A549 (cell line): ENCODE data around the gene FHIP1A. TPM values are rescaled to one million over a fixed set of nuclear protein-coding genes. Genes with fewer than 3 reads are reported as not detected.

Experiments used
- ATAC-seq, 2 experiments: fragments of 200-7000 bp in 1 of 2; fragments of >200 bp in 1 of 2; cut with Nextera tagmentation in 1 of 2; cut with Tn5 transposase in 1 of 2; 3 replicates each; pipeline versions ENCODE4 v1.8.0 to v1.9.1; 2018 to 2020; ENCODE audit warnings: mild to moderate bottlenecking in 1 of 2, moderate library complexity in 1 of 2
- CTCF ChIA-PET: fragments of 300-600 bp; sonication (Branson Sonifier 250); formaldehyde crosslinking; extraction: SDS; loops from one replicate; lab custom pipeline; 2021; ENCODE audit warnings: antibody characterized with exemption, inconsistent platforms; lab: Yijun Ruan, JAX
- POLR2A ChIA-PET: fragments of 350-600 bp; formaldehyde crosslinking; extraction: SDS; loops from one replicate; lab custom pipeline; 2021; ENCODE audit warnings: antibody characterized with exemption, inconsistent platforms; lab: Yijun Ruan, JAX
- DNase-seq, 2 experiments: peaks; one replicate each; pipeline versions ENCODE4 v3.0.0 to v3.0.0-alpha.2; 2011 to 2016; ENCODE audit warnings: low read depth in 1 of 2, low spot score in 1 of 2
- FAIRE-seq: peaks from 2 replicates; lab custom pipeline; 2011; peaks lifted over from hg19 to GRCh38; lab: Jason Lieb, UNC
- H3K27ac ChIP-seq, 2 experiments: fragments of >200 bp; sonication (Bioruptor Twin); formaldehyde crosslinking; 3 replicates each; pipeline ENCODE4 v1.5.1; 2016 to 2017
- H3K4me1 ChIP-seq: fragments of >200 bp; sonication (Bioruptor Twin); formaldehyde crosslinking; 3 replicates; pipeline ENCODE4 v1.6.1; 2016
- H3K4me2 ChIP-seq: fragments of >200 bp; sonication (Bioruptor Twin); formaldehyde crosslinking; 3 replicates; pipeline ENCODE4 v1.6.1; 2016
- H3K4me3 ChIP-seq: fragments of >200 bp; sonication (Bioruptor Twin); formaldehyde crosslinking; 3 replicates; pipeline ENCODE4 v1.5.1; 2016
- H3K9me3 ChIP-seq: fragments of >200 bp; sonication (Bioruptor Twin); formaldehyde crosslinking; 3 replicates; pipeline ENCODE4 v1.6.1; 2016
- BHLHE40 ChIP-seq: IDR thresholded peaks from 2 replicates; pipeline ENCODE4 v1.6.1; 2012; ENCODE audit warnings: low read depth, low read length, inconsistent platforms
- CHD4 ChIP-seq: fragments of 200-600 bp; sonication (generic); IDR thresholded peaks from 2 replicates; pipeline ENCODE4 v1.6.1; 2016; ENCODE audit warnings: antibody characterized with exemption, mild to moderate bottlenecking, borderline replicate concordance
- EP300 ChIP-seq, 2 experiments: fragments of >200 bp; sonication (Bioruptor Twin); formaldehyde crosslinking; IDR thresholded peaks; 2 replicates in 1 of 2; 3 replicates in 1 of 2; pipeline ENCODE4 v1.6.1; 2016 to 2017
- FOSB ChIP-seq: fragments of 250-450 bp; sonication (Bioruptor Pico); IDR thresholded peaks from 2 replicates; pipeline ENCODE4 v1.5.0; 2020; ENCODE audit warnings: mild to moderate bottlenecking, moderate library complexity
- FOXS1 ChIP-seq: fragments of 250-450 bp; sonication (Bioruptor Pico); IDR thresholded peaks from 2 replicates; pipeline ENCODE4 v1.5.0; 2020; ENCODE audit warnings: mild to moderate bottlenecking, moderate library complexity
- HOXA7 ChIP-seq: fragments of 250-450 bp; sonication (Bioruptor Pico); IDR thresholded peaks from 2 replicates; pipeline ENCODE4 v1.5.0; 2020; ENCODE audit warnings: mild to moderate bottlenecking, moderate library complexity
- HOXB13 ChIP-seq: fragments of 250-450 bp; sonication (Bioruptor Pico); IDR thresholded peaks from 2 replicates; pipeline ENCODE4 v1.5.0; 2020; ENCODE audit warnings: low read depth, mild to moderate bottlenecking, moderate library complexity
- JUNB ChIP-seq: fragments of >200 bp; sonication (Bioruptor Twin); formaldehyde crosslinking; IDR thresholded peaks from 2 replicates; pipeline ENCODE4 v1.6.1; 2016
- KDM5A ChIP-seq: fragments of 200-600 bp; sonication (generic); IDR thresholded peaks from 2 replicates; pipeline ENCODE4 v1.6.1; 2016; ENCODE audit warnings: antibody characterized with exemption, mild to moderate bottlenecking
- NFE2L2 ChIP-seq: fragments of 150-350 bp; conservative IDR thresholded peaks from 2 replicates; pipeline ENCODE4 v1.6.1; 2014; ENCODE audit warnings: low read length
- RAD21 ChIP-seq, 2 experiments: fragments of >200 bp in 1 of 2; sonication (Bioruptor Twin) in 1 of 2; formaldehyde crosslinking in 1 of 2; IDR thresholded peaks in 1 of 2; conservative IDR thresholded peaks in 1 of 2; 2 replicates in 1 of 2; 3 replicates in 1 of 2; pipeline ENCODE4 v1.6.1; 2012 to 2018; ENCODE audit warnings: inconsistent platforms in 1 of 2
- RFX5 ChIP-seq: fragments of 450-650 bp; IDR thresholded peaks from 2 replicates; pipeline ENCODE4 v1.7.1; 2014; ENCODE audit warnings: antibody characterized with exemption, mild to moderate bottlenecking, moderate library complexity
- ZC3H11A ChIP-seq: fragments of 450-650 bp; IDR thresholded peaks from 2 replicates; pipeline ENCODE4 v1.6.1; 2014; ENCODE audit warnings: antibody characterized with exemption, mild to moderate bottlenecking
- WGBS: methylation state at CpG from one replicate; pipeline ENCODE4 v1.1.6; 2017; ENCODE audit errors: missing lambda C conversion rate; 5-methylcytosine and 5-hydroxymethylcytosine counted together
- polyA plus RNA-seq, 4 experiments: library from polyadenylated mRNA; depleted of rRNA in 3 of 4; stranded (reverse); fragments of >200 nt; fragmentation: RNase III in 1 of 4; extraction: RNeasy Plus Mini Kit Qiagen cat#74134 plus additional on column Dnase treatment in 1 of 4; gene quantifications; 2 replicates in 3 of 4; 3 replicates in 1 of 4; pipeline ENCODE4 v1.2.3, GENCODE V29; 2011 to 2017
- TF ChIP-seq, protein P1 (sequence below): IDR thresholded peaks from 2 replicates; pipeline ENCODE4 v1.6.1; 2012
- TF ChIP-seq, protein P2 (sequence below): IDR thresholded peaks from 2 replicates; pipeline ENCODE4 v1.6.1; 2012; ENCODE audit warnings: low read depth, borderline replicate concordance
- TF ChIP-seq, protein P3 (sequence below): fragments of 200-600 bp; sonication (generic); IDR thresholded peaks from 2 replicates; pipeline ENCODE4 v1.6.1; 2016; ENCODE audit warnings: antibody characterized with exemption, mild to moderate bottlenecking, moderate library complexity
- TF ChIP-seq, protein P4 (sequence below): fragments of >200 bp; sonication (Bioruptor Twin); formaldehyde crosslinking; IDR thresholded peaks from 2 replicates; pipeline ENCODE4 v1.6.1; 2016
- TF ChIP-seq, protein P5 (sequence below): fragments of 450-650 bp; IDR thresholded peaks from 2 replicates; pipeline ENCODE4 v1.6.1; 2014; ENCODE audit warnings: antibody characterized with exemption

FHIP1A gene
- polyA plus RNA-seq, 2 of the 4 experiments (the other 2 are of a cell fraction), result 0.09 TPM

DNA sequence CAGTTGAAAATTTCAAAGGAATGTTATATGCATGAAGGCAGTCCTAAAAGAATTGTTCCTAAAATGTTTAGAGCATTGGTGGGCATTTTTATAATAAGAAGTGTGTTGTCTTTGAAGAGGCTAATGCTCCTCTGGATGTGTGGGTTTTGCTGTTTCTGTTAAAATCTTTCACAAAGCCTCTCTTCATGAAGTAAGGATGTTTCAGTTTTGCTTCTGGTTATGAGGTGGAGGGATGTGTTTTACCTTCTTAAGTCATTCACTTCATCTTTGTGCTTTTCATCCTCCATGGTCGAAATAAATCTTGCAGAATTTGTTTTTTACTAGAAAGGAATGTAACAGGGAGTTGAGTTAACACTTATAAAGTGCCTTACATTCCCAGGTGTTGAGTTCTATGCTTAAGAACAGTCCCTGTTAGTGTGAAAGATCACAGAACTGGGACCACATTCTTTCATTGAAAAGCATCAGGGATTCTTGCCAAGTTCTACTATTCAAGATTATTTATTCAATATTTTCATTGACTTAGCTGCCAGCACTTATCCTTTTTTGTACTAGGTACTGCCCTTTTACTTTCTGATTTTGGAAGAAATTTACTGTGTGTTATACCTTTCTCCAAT lies 21.1 kb downstream of the FHIP1A start:
- ATAC-seq (no peak), DNase-seq (no peak), FAIRE-seq (no peak)
- no peak for TF ChIP-seq CHD4
- TF ChIP-seq, protein P1, sequence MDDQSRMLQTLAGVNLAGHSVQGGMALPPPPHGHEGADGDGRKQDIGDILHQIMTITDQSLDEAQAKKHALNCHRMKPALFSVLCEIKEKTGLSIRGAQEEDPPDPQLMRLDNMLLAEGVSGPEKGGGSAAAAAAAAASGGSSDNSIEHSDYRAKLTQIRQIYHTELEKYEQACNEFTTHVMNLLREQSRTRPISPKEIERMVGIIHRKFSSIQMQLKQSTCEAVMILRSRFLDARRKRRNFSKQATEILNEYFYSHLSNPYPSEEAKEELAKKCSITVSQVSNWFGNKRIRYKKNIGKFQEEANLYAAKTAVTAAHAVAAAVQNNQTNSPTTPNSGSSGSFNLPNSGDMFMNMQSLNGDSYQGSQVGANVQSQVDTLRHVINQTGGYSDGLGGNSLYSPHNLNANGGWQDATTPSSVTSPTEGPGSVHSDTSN, result no peak
- TF ChIP-seq FOXS1 (CRISPR knock-in tag), result no peak
- no peak for TF ChIP-seq NFE2L2
- no peak for TF ChIP-seq ZC3H11A
- TF ChIP-seq BHLHE40, result no peak
- TF ChIP-seq EP300 (IDR thresholded peaks at IDR 0.05), result no peak
- TF ChIP-seq, protein P2, sequence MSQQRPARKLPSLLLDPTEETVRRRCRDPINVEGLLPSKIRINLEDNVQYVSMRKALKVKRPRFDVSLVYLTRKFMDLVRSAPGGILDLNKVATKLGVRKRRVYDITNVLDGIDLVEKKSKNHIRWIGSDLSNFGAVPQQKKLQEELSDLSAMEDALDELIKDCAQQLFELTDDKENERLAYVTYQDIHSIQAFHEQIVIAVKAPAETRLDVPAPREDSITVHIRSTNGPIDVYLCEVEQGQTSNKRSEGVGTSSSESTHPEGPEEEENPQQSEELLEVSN, result no peak
- CTCF ChIA-PET, result no interaction called here
- Histone ChIP-seq H3K4me1 (0 out of 3 replicates have a peak, but pooled peaks cover 4% of the 10 kb centered on the region), H3K4me3 (no peak overlapping the region), H3K27ac (no peak overlapping the region), H3K4me2 (no peak overlapping the region), H3K9me3 (no peaks in the 10 kb centered on the region)
- 3% methylated on average over 1 of the region's 1 CpG for WGBS
- POLR2A ChIA-PET, result no interaction called here

DNA sequence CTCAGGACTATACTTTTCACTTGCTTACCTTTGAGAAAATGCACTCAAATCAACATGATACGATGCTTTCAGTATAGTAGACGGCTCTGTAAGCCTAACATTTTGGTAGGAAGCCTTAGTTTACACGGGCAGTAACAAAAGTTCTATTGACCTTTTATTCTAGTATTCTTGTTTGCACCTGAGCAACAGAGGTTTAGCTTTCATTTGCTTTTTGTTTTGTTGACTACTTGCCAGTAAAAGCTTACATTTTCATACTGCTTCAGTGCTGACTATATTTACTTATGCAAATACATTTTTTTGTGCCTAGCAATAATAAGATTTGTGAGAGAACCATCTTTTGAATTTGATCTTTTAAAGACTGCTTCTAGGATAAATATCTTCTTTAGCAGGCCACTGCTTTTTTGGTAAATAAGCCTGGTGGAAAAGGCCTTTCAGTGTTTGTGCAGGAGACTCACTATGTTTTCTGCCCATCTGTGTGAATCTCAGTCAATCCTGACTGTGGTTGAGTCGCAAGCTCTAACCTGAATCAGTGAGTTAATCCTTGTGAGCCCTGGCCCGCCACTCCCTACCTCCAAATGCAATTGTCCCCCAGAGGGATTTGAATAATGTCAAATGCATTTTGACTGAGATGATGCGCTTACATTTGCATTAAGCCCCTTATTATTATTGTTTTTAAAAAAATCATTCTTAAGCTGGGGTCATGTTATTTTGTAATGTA lies 21.9 kb downstream of the FHIP1A start:
- Histone ChIP-seq H3K9me3 (no peaks in the 10 kb centered on the region), H3K4me3 (no peak overlapping the region), H3K4me2 (no peak overlapping the region), H3K4me1 (0 out of 3 replicates have a peak, but pooled peaks cover 4% of the 10 kb centered on the region), H3K27ac (no peak overlapping the region)
- ChIA-PET CTCF (no interaction called here), POLR2A (no interaction called here)
- TF ChIP-seq ZC3H11A (no peak), KDM5A (no peak), RFX5 (no peak), JUNB (no peak), HOXA7 (CRISPR knock-in tag) (no peak), BHLHE40 (no peak), CHD4 (no peak), RAD21 (conservative IDR thresholded peaks at IDR 0.05 in 1 of 2, IDR thresholded peaks at IDR 0.05 in 1 of 2) (no peak), HOXB13 (CRISPR knock-in tag) (no peak), FOSB (CRISPR knock-in tag) (no peak)
- TF ChIP-seq, protein P3, sequence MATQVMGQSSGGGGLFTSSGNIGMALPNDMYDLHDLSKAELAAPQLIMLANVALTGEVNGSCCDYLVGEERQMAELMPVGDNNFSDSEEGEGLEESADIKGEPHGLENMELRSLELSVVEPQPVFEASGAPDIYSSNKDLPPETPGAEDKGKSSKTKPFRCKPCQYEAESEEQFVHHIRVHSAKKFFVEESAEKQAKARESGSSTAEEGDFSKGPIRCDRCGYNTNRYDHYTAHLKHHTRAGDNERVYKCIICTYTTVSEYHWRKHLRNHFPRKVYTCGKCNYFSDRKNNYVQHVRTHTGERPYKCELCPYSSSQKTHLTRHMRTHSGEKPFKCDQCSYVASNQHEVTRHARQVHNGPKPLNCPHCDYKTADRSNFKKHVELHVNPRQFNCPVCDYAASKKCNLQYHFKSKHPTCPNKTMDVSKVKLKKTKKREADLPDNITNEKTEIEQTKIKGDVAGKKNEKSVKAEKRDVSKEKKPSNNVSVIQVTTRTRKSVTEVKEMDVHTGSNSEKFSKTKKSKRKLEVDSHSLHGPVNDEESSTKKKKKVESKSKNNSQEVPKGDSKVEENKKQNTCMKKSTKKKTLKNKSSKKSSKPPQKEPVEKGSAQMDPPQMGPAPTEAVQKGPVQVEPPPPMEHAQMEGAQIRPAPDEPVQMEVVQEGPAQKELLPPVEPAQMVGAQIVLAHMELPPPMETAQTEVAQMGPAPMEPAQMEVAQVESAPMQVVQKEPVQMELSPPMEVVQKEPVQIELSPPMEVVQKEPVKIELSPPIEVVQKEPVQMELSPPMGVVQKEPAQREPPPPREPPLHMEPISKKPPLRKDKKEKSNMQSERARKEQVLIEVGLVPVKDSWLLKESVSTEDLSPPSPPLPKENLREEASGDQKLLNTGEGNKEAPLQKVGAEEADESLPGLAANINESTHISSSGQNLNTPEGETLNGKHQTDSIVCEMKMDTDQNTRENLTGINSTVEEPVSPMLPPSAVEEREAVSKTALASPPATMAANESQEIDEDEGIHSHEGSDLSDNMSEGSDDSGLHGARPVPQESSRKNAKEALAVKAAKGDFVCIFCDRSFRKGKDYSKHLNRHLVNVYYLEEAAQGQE, result no peak
- TF ChIP-seq, protein P4, sequence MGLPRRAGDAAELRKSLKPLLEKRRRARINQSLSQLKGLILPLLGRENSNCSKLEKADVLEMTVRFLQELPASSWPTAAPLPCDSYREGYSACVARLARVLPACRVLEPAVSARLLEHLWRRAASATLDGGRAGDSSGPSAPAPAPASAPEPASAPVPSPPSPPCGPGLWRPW, result no peak
- TF ChIP-seq, protein P5, sequence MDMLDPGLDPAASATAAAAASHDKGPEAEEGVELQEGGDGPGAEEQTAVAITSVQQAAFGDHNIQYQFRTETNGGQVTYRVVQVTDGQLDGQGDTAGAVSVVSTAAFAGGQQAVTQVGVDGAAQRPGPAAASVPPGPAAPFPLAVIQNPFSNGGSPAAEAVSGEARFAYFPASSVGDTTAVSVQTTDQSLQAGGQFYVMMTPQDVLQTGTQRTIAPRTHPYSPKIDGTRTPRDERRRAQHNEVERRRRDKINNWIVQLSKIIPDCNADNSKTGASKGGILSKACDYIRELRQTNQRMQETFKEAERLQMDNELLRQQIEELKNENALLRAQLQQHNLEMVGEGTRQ, result no peak
- TF ChIP-seq, protein P2, result no peak
- FAIRE-seq (no peak), DNase-seq (no peak), ATAC-seq (no peak)
- WGBS, result 68% methylated on average over 6 of the region's 6 CpGs
